Activated CD4-positive, alpha-beta T cell treated with anti-CD3 and anti-CD28 coated beads, Interleukin-2, Interleukin-6, amounts not matched to agents 100 ng/mL and 50 ng/mL, durations not matched to agents 16 hours and 8 hours (primary cell): ENCODE measurements around the gene GPR180.
"Not testable (repeated sequence)": the region's sequence is repeated elsewhere in the genome, so short reads cannot be mapped to it uniquely, and the experiment has no call there.

Experiments used
- DNase-seq: peaks from one replicate; pipeline ENCODE4 v3.0.0-alpha.2; 2020

The GPR180 gene

GRCh38 chr13:94598281-94598680, 3.4 kb upstream of the GPR180 start:
- no peak for DNase-seq

GRCh38 chr13:94599877-94600276, 1.8 kb upstream of the GPR180 start:
- DNase-seq = no peak

GRCh38 chr13:94602467-94602866, 810 bp downstream of the GPR180 start:
- DNase-seq = no peak

- DNase-seq = no peak
Observed at GRCh38 chr13:94607056-94607455, 5.4 kb downstream of the GPR180 start.

- DNase-seq = no peak
Observed at GRCh38 chr13:94607939-94608338, 6.3 kb downstream of the GPR180 start.

- DNase-seq = no peak
Observed at GRCh38 chr13:94608586-94608985, 6.9 kb downstream of the GPR180 start.

GRCh38 chr13:94609196-94609595, 7.5 kb downstream of the GPR180 start:
- no peak for DNase-seq

GRCh38 chr13:94610475-94610874, 8.8 kb downstream of the GPR180 start:
- DNase-seq = no peak

- DNase-seq = no peak
Observed at GRCh38 chr13:94612050-94612449, 10.4 kb downstream of the GPR180 start.

- DNase-seq = no peak
Observed at GRCh38 chr13:94613051-94613450, 11.4 kb downstream of the GPR180 start.

- peak; percentile 49 for DNase-seq
Observed at GRCh38 chr13:94617389-94618000, 15.8 kb downstream of the GPR180 start.

- DNase-seq = peak; percentile 37
Observed at GRCh38 chr13:94620286-94620896, 18.7 kb downstream of the GPR180 start.

- DNase-seq = no peak
Observed at GRCh38 chr13:94622344-94622743, 20.7 kb downstream of the GPR180 start.

- DNase-seq = no peak
Observed at GRCh38 chr13:94623316-94623715, 21.7 kb downstream of the GPR180 start.

GRCh38 chr13:94630858-94631257, 29.2 kb downstream of the GPR180 start:
- DNase-seq = no peak

- DNase-seq = no peak
Observed at GRCh38 chr13:94632226-94632980, 30.7 kb downstream of the GPR180 start.

GRCh38 chr13:94636096-94636495, 34.4 kb downstream of the GPR180 start:
- DNase-seq = peak; percentile 5

- DNase-seq = no peak
Observed at GRCh38 chr13:94636942-94637578, 35.4 kb downstream of the GPR180 start.

GRCh38 chr13:94637677-94638076, 36.0 kb downstream of the GPR180 start:
- not testable (repeated sequence) for DNase-seq

- no peak for DNase-seq
Observed at GRCh38 chr13:94640721-94641120, 39.1 kb downstream of the GPR180 start.

- DNase-seq = no peak
Observed at GRCh38 chr13:94641409-94641941, 39.8 kb downstream of the GPR180 start.

GRCh38 chr13:94646904-94647303, 45.2 kb downstream of the GPR180 start:
- no peak for DNase-seq

GRCh38 chr13:94656176-94656575, 54.5 kb downstream of the GPR180 start:
- DNase-seq = no peak
